ENCODE data around the gene B3GNT3.
A peak's percentile ranks its signal among the peaks of the same experiment; 100 is the strongest.

The B3GNT3 gene, protein sequence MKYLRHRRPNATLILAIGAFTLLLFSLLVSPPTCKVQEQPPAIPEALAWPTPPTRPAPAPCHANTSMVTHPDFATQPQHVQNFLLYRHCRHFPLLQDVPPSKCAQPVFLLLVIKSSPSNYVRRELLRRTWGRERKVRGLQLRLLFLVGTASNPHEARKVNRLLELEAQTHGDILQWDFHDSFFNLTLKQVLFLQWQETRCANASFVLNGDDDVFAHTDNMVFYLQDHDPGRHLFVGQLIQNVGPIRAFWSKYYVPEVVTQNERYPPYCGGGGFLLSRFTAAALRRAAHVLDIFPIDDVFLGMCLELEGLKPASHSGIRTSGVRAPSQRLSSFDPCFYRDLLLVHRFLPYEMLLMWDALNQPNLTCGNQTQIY

DNA sequence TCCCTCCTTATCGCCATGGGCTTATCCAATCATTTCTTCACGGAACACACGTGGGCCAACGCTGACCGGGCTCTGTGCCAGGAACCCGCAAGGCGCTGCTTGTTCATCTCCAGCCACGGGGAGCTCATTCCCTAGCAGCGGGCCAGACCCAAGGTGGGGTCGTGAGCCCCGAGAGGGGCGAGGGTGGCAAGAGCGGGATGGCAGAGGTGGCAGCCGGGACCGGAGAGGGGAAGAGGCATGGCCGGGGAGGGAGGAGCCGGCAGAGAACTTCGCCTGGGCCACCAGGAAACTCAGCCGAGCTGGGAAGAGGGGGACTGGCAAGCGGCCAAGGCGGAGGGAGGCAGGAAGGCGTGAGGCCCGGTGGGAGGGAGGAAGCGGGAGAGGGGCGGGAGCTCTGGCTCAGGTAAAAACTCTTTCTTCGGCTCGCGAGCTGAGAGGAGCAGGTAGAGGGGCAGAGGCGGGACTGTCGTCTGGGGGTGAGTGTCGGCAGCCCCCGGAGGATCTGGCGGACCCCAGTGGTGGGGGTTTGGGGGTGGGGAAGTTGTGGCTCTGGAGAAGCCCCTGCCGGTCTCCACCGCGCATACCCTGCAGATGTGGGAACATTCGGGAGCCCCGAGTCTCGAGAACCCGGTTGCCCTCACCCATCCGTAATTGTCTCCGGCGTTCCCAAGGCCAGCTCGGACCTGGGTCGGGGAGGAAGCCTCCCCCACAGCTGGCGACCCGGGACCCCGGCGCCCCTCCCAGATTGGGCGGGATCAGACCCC is at the start of gene B3GNT3:
TSS of gene B3GNT3 (plus strand) at position 408 of the 764 bp plus-strand sequence. CDS start 12,670 bp downstream, outside the sequence.
- no peak for TF ChIP-seq ZNF274 (IDR thresholded peaks at IDR 0.05; ENCODE audit: low read depth, low read length)

DNA sequence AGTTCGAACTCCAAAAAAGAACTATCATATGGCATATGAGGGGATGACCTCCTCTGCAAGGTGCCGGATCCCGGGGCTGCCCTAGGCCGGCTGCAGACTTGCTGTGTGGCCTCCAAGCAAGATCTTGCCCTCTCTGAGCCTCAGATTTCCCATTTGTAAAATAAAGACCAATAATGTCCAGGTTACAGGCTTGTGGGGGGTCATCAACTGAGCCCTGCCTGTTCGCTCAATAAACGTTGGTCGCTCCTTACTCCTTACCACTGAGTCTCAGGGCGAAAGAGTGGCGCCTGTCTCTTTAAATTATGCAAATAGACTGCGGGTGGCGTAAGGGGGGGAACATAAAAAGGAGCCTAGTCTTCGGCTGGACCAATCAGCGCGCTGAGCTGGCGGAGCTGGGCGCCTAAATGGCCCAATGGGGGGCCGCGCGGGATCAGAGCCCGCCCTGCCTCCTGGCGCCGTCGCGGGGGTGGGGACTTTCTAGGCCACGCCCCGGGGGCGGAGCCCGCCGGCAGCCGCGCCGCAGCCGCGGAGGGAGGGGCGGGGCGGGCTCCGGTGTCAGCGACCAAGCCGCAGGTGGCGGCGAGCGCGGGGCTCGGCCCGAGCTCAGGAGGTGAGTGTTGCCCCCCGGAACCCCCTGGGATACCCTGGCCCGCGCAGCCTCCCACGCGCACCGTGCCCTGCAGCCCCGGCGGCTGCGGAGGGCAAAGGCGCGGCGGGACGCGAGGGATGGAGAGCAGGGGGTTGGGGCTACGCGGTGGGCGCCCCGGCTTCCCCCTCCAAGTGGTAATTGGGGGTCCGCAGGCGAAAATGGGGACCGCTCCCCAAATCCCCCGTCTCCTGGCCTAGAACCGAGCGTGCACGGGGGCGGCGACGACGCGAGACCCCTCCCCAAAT is 47.5 kb upstream of the B3GNT3 start:
- peak overlapping the region; percentile 68; the same call in 1 of the 2 replicates for H3K4me3 ChIP-seq (ENCODE audit: low read length)
- TF ChIP-seq ZNF274 (IDR thresholded peaks at IDR 0.05; ENCODE audit: low read depth, low read length): no peak

More for the DNA sequence above, at the start of gene B3GNT3:
- no peak within 1 kb of the TSS for H3K4me3 ChIP-seq (ENCODE audit: low read length)

DNA sequence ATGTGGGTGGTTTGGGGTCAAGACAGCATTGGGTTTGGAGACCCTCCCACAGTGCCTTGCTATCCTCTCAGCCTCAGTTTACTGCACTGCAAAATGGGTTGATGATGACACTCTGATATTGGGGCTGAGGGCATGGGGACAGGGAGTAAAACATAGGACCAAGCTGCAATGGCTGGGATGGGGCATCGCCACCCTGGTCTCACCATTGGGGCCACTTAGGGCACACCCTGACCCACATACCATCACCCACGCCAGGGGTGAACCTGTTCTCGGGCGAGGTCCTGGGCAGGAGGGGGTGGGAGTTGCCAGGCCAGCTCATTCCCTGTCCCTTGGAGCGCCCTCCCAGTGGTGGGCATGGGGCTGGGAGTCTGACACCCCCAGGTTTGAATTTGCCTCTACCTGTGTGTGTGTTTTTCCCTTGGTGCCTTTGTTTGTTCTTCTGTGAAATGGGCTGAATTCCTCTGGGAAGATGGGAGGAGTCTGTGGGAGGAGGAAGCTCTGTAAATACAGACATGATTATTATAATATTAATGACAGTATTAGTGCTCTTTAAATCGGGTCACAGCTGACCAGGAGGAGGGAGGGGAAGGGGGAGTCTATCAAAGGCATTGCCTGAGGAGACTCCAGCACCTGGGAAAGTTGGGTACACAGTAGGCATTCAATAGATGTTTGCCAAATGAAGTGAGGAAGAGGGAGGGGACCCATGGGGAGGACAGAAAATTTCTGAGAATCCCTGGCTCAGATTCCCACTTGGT is 45.9 kb upstream of the B3GNT3 start:
- TF ChIP-seq ZNF274 (IDR thresholded peaks at IDR 0.05; ENCODE audit: low read depth, low read length): no peak
- no peak overlapping the region for H3K4me3 ChIP-seq (ENCODE audit: low read length)

GRCh38 chr19:17749912-17750317 is 45.0 kb upstream of the B3GNT3 start:
- TF ChIP-seq ZNF274 (IDR thresholded peaks at IDR 0.05; ENCODE audit: low read depth, low read length): no peak
- H3K4me3 ChIP-seq (ENCODE audit: low read length): no peak overlapping the region; the same call in 1 of the 2 replicates

DNA sequence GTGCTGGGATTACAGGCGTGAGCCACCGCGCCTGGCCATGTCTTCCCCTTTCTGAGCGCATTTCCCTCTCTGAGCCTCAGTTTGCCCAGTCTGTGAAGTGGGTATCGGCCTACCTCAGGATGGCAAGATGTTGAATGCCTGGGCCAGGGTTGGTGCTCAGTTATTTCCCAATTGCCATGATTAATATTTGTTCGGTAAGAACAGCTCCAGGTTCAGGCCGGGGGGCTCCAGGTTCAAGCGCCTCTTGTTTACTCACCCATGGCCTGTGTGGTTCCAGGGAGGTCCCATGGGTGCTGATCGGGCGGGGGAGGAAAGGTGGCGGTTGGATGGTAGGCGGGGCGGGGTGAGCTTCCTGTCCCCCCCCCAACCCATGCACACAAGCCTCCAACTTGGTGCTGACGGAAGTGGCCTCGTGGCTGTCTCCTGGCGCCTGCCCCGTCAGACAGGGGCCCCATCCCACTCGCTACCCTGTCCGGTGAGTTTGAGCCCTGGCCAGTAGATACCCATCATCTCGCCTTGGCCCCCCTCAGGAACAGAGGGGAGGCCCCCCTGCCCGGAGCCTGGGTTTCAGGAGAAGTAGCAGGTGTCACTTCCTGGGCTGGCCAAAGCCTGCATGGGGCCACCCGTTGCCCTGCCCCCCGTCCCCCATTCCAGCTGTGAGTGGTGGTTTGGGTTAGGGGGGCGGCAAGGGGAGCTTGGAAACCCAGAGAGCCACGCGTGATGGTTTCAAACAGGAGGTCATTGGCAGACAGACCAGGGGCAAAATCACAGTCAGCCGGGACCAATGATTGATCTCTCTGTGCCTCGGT is 43.6 kb upstream of the B3GNT3 start, which contains the start of gene FCHO1:
TSS of gene FCHO1 (plus strand) at position 375 of the 809 bp plus-strand sequence. CDS start 3,688 bp downstream, outside the sequence.
- TF ChIP-seq ZNF274 (IDR thresholded peaks at IDR 0.05; ENCODE audit: low read depth, low read length): no peak
- peak within 1 kb of the TSS; percentile 66; the same call in 1 of the 2 replicates for H3K4me3 ChIP-seq (ENCODE audit: low read length)

GRCh38 chr19:17751912-17752273 is 43.0 kb upstream of the B3GNT3 start:
- no peak for TF ChIP-seq ZNF274 (IDR thresholded peaks at IDR 0.05; ENCODE audit: low read depth, low read length)
- H3K4me3 ChIP-seq (ENCODE audit: low read length): peak overlapping the region; percentile 66; the same call in 1 of the 2 replicates

DNA sequence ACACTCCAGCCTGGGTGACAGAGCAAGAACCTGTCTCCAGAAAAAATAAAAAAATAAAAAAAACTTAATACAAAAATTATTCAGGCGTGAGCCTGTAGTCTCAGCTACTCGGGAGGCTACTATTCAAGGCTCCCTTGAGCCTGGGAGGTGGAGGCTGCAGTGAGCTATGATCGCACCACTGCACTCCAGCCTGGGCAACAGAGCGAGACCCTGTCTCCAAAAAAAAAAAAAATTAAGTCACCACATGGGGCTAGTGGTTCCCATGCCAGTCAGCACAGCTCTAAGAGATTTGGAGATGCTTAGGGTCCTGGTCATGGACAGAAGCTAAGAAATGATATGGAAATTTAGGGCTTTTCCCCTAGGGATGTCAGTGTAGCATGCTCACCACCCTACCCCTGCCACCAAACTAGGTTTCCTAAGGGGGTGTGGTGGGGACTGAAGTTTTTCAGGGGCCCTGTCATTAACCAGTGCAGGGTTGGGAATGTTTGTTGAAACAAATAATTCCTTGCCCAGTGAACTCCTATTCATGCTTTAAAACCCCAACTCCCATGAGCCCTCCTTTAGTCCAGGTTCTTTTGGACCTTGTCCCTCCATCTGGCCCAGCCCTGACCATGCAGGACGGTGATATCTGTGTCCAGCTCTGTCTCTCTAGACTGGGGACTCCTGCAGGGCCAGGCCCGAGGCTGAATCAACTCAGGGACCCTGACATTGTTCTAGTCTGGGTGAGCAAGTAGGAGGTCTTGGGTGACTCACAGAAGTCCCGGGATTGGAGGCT is 41.9 kb upstream of the B3GNT3 start:
- H3K4me3 ChIP-seq (ENCODE audit: low read length): no peak overlapping the region
- TF ChIP-seq ZNF274 (IDR thresholded peaks at IDR 0.05; ENCODE audit: low read depth, low read length): no peak

- H3K4me3 ChIP-seq (ENCODE audit: low read length): no peak overlapping the region
- TF ChIP-seq ZNF274 (IDR thresholded peaks at IDR 0.05; ENCODE audit: low read depth, low read length): no peak
Measured at GRCh38 chr19:17753976-17754375, 41.0 kb upstream of the B3GNT3 start.

DNA sequence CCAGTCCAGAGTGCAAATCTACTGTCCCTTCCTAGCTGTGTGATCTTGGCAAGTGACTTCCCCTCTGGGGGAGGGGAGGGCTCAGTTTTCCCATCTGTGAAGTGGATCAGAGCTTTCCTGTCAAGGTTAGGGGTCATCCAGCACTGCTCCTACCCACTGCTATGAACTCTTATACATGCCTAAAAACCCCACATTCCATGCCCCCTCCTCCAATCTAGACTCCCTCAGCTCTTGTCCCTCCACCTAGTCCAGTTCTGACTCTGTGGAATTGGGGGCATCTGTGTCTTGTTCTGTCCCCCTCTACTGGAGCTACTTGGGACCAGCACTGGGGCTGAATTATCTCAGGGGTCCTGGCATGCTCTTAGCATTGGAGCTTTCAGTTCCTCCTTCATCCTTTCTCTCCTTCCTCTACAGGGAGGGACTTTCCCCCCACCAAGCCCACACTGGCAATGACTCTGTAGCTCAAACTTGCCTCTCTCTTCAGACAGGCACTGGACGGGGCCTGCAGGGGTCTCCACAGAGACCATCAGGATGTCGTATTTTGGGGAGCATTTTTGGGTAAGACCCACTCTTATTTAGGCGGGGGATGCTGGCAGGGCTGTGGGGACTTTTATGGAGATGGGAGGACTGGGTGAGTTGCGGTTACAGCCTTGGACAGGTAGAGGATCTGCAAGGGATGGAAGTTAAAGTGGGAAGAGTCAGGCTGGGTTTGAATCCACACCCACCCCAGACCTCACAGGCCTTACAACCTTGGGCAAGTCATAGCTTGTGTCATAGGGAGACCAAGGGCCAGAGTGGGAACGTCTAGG is 40.1 kb upstream of the B3GNT3 start:
- TF ChIP-seq ZNF274 (IDR thresholded peaks at IDR 0.05; ENCODE audit: low read depth, low read length): no peak
- no peak overlapping the region; the same call in 1 of the 2 replicates for H3K4me3 ChIP-seq (ENCODE audit: low read length)

GRCh38 chr19:17755443-17755890 is 39.5 kb upstream of the B3GNT3 start:
- no peak overlapping the region; the same call in 1 of the 2 replicates for H3K4me3 ChIP-seq (ENCODE audit: low read length)
- no peak for TF ChIP-seq ZNF274 (IDR thresholded peaks at IDR 0.05; ENCODE audit: low read depth, low read length)

All from GM08714 (cell line).